Panc1 (cell line): ENCODE results near the gene RNF43. TPM values are rescaled to one million over a fixed set of nuclear protein-coding genes. Genes with fewer than 3 reads are reported as not detected.

Source experiments
- ATAC-seq: fragments of 200-7000 bp; cut with Tn5 transposase; 2 replicates; pipeline ENCODE4 v1.9.1; 2020; ENCODE audit warnings: mild to moderate bottlenecking, moderate library complexity
- BruUV-seq: library from RNA; stranded (reverse); fragments of 400-500 nt; replicated peaks from 2 replicates; lab custom pipeline; 2021; lab: Mats Ljungman, UMichigan
- CTCF ChIA-PET: fragments of 300-600 bp; sonication (Branson Sonifier 250); formaldehyde crosslinking; loops from one replicate; lab custom pipeline; 2022; ENCODE audit warnings: antibody characterized with exemption; lab: Charles Lee
- POLR2A ChIA-PET: fragments of 300-600 bp; sonication (Branson Sonifier 250); formaldehyde crosslinking; loops from one replicate; lab custom pipeline; 2022; ENCODE audit warnings: antibody characterized with exemption; lab: Charles Lee
- DNase-seq: peaks from one replicate; pipeline ENCODE4 v3.0.0-alpha.2; 2010; ENCODE audit warnings: low read depth, low spot score
- H3K27ac ChIP-seq: 2 replicates; pipeline ENCODE4 v1.5.1; 2011; ENCODE audit warnings: mild to moderate bottlenecking, low read length, inconsistent platforms
- H3K27me3 ChIP-seq: fragments of 200-500 bp; sonication (Bioruptor generic); 2 replicates; pipeline ENCODE4 v1.6.0; 2014; ENCODE audit warnings: low read length, inconsistent platforms; ENCODE audit not compliant: control insufficient read depth, insufficient read depth
- H3K36me3 ChIP-seq: fragments of 200-500 bp; sonication (Bioruptor generic); 2 replicates; pipeline ENCODE4 v1.5.1; 2014; ENCODE audit warnings: inconsistent platforms, mild to moderate bottlenecking, low read length, moderate library complexity; ENCODE audit not compliant: control insufficient read depth, insufficient read depth
- H3K4me1 ChIP-seq: 2 replicates; pipeline ENCODE4 v1.5.1; 2011; ENCODE audit warnings: inconsistent platforms, mild to moderate bottlenecking, low read length, moderate library complexity; ENCODE audit not compliant: control insufficient read depth, insufficient read depth
- H3K4me3 ChIP-seq, 2 experiments: 2 replicates each; pipeline ENCODE4 v1.5.1; 2011 to 2012; ENCODE audit warnings: low read depth in 2 of 2, low read length in 2 of 2, mild to moderate bottlenecking in 2 of 2, inconsistent platforms in 1 of 2, moderate library complexity in 1 of 2
- H3K9me3 ChIP-seq: fragments of 200-500 bp; sonication (Bioruptor generic); 2 replicates; pipeline ENCODE4 v1.5.1; 2014; ENCODE audit warnings: low read depth, mild to moderate bottlenecking, inconsistent platforms, low read length, moderate library complexity; ENCODE audit not compliant: control insufficient read depth, insufficient read depth
- POLR2AphosphoS5 ChIP-seq: IDR thresholded peaks from 2 replicates; pipeline ENCODE4 v1.6.1; 2012; ENCODE audit warnings: mild to moderate bottlenecking, low read depth, low read length, moderate library complexity
- SIN3A ChIP-seq: IDR thresholded peaks from 2 replicates; pipeline ENCODE4 v1.6.1; 2012; ENCODE audit warnings: low read depth, mild to moderate bottlenecking, low read length, moderate library complexity, borderline replicate concordance; ENCODE audit not compliant: insufficient read depth
- TCF7L2 ChIP-seq: IDR thresholded peaks from 2 replicates; pipeline ENCODE4 v1.6.1; 2011; ENCODE audit warnings: mild to moderate bottlenecking, low read depth, low read length, inconsistent platforms
- in situ Hi-C: cut with HindIII; loops from 2 replicates; pipeline ENCODE4 v1.10.0; 2016; ENCODE audit warnings: low sequenced_read_pairs, low pct_unique_long_range_greater_than_20kb
- intact Hi-C: fragments of 100-400 bp; cut with micrococcal nuclease; formaldehyde crosslinking; loops from one replicate; pipeline ENCODE4 v1.10.0; 2022; ENCODE audit not compliant: unreplicated experiment
- total RNA-seq: library from RNA; stranded (reverse); gene quantifications from one replicate; pipeline ENCODE4 v1.2.1, GENCODE V29; 2021; ENCODE audit not compliant: unreplicated experiment
- TF ChIP-seq, protein P1 (sequence below): fragments of 450-650 bp; IDR thresholded peaks from 2 replicates; pipeline ENCODE4 v1.5.1; 2017; ENCODE audit warnings: mild to moderate bottlenecking
- TF ChIP-seq, protein P2 (sequence below), 2 experiments: IDR thresholded peaks; 2 replicates each; pipeline ENCODE4 v1.6.1; 2011 to 2012; ENCODE audit warnings: low read depth in 2 of 2, control low read depth in 1 of 2, low read length in 1 of 2, mild to moderate bottlenecking in 1 of 2, moderate library complexity in 1 of 2; ENCODE audit not compliant: insufficient read depth in 1 of 2

Gene RNF43
- total RNA-seq, 1 experiment from 2014 or later = 4.7 TPM

DNA sequence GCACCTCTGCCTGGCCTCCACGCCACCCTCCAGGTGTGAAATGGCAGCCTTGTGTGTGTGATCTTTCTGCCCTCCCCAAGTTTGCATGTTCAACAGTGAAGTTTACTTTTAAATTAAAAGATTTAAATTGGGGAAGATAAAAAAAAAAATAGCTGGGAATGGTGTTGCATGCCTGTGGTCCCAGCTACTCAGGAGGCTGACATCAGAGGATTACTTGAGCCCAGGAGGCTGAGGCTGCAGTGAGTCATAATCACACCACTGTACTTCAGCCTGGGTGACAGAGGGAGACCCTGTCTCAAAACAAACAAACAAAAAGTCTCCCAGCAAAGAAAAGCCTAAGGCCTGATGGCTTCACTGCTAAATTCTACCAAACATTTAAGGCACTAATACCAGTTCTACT is 35.4 kb upstream of the RNF43 start:
- TF ChIP-seq POLR2AphosphoS5 = no peak
- TF ChIP-seq, protein P1, sequence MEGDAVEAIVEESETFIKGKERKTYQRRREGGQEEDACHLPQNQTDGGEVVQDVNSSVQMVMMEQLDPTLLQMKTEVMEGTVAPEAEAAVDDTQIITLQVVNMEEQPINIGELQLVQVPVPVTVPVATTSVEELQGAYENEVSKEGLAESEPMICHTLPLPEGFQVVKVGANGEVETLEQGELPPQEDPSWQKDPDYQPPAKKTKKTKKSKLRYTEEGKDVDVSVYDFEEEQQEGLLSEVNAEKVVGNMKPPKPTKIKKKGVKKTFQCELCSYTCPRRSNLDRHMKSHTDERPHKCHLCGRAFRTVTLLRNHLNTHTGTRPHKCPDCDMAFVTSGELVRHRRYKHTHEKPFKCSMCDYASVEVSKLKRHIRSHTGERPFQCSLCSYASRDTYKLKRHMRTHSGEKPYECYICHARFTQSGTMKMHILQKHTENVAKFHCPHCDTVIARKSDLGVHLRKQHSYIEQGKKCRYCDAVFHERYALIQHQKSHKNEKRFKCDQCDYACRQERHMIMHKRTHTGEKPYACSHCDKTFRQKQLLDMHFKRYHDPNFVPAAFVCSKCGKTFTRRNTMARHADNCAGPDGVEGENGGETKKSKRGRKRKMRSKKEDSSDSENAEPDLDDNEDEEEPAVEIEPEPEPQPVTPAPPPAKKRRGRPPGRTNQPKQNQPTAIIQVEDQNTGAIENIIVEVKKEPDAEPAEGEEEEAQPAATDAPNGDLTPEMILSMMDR = no peak
- TF ChIP-seq TCF7L2 = no peak
- TF ChIP-seq SIN3A = no peak
- TF ChIP-seq, protein P2, sequence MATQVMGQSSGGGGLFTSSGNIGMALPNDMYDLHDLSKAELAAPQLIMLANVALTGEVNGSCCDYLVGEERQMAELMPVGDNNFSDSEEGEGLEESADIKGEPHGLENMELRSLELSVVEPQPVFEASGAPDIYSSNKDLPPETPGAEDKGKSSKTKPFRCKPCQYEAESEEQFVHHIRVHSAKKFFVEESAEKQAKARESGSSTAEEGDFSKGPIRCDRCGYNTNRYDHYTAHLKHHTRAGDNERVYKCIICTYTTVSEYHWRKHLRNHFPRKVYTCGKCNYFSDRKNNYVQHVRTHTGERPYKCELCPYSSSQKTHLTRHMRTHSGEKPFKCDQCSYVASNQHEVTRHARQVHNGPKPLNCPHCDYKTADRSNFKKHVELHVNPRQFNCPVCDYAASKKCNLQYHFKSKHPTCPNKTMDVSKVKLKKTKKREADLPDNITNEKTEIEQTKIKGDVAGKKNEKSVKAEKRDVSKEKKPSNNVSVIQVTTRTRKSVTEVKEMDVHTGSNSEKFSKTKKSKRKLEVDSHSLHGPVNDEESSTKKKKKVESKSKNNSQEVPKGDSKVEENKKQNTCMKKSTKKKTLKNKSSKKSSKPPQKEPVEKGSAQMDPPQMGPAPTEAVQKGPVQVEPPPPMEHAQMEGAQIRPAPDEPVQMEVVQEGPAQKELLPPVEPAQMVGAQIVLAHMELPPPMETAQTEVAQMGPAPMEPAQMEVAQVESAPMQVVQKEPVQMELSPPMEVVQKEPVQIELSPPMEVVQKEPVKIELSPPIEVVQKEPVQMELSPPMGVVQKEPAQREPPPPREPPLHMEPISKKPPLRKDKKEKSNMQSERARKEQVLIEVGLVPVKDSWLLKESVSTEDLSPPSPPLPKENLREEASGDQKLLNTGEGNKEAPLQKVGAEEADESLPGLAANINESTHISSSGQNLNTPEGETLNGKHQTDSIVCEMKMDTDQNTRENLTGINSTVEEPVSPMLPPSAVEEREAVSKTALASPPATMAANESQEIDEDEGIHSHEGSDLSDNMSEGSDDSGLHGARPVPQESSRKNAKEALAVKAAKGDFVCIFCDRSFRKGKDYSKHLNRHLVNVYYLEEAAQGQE (IDR thresholded peaks at IDR 0.05; ENCODE audit: insufficient read depth in 1 of 2, low read depth in 2 of 2, low read length in 1 of 2) = no peak
- no TSS peak for BruUV-seq
- H3K36me3 ChIP-seq = no peaks in the 10 kb centered on the region
- DNase-seq (no peak), ATAC-seq (no peak)
- no peaks in the 10 kb centered on the region for H3K27me3 ChIP-seq
- no peak overlapping the region for H3K4me3 ChIP-seq
- H3K9me3 ChIP-seq = no peaks in the 10 kb centered on the region
- no peak overlapping the region for H3K27ac ChIP-seq
- no peaks in the 10 kb centered on the region for H3K4me1 ChIP-seq
- POLR2A ChIA-PET = no interaction called here
- intact Hi-C loops = no loop called here
- in situ Hi-C loops = no loop called here
- CTCF ChIA-PET = no interaction called here

DNA sequence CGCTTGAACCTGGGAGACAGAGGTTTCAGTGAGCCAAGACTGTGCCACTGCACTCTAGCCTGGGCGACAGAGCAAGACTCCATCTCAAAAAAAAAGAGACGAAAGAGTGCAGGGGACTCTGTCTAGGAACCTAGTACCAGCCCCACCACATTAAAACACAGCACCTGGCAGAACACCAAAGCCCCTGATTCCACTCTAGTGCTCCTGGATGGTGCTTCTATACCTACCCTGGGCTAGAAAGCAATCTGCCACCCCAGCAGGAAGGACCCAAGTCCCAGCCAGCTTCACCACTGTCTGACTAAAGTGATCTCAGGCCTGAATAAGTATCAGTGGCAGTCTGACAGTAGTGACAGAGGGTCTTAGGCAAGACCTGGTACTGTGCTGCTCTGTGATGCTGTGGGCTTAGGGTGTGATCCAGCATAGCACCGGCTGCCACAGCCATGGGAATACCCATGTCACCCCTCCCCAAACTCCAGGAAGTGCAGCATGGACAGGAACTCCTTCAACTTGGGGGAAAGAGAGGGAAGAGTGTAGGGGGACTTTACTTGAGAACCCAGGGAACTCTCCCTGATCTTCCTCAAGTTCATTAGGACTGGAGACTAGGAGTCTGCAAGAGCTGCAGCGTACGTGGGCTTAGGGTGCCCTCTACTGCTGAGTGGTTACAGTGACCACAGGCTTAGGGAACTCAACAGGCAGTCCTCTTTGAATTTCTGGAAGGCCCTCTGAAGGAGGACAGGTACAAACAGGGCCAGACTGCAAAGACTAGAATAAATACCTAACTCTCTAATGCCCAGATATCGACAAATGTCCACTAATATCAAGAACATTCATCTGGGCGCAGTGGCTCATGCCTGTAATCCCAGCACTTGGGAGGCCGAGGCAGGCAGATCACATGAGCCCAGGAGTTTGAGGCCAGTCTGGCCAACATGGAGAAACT is 30.0 kb upstream of the RNF43 start:
- no TSS peak for BruUV-seq
- POLR2A ChIA-PET = no interaction called here
- intact Hi-C loops = loop anchor here (1.0 kb wide), 1 partner anchor 130 kb away; no protein-coding TSS in a partner anchor
- DNase-seq = peak; percentile 71
- H3K4me1 ChIP-seq = no peaks in the 10 kb centered on the region
- no peaks in the 10 kb centered on the region for H3K9me3 ChIP-seq
- CTCF ChIA-PET = interaction anchor here (0.7 to 1.2 kb wide), 2 partner anchors 130 to 131 kb away, joined by 3 to 6 read pairs; no protein-coding TSS in a partner anchor
- H3K4me3 ChIP-seq = no peak overlapping the region
- in situ Hi-C loops = no loop called here
- TF ChIP-seq TCF7L2 (no peak), SIN3A (no peak), POLR2AphosphoS5 (no peak)
- TF ChIP-seq, protein P1 = peak; percentile 80
- TF ChIP-seq, protein P2 (IDR thresholded peaks at IDR 0.05; ENCODE audit: insufficient read depth in 1 of 2, low read depth in 2 of 2, low read length in 1 of 2) = no peak
- H3K27ac ChIP-seq = no peak overlapping the region
- no peaks in the 10 kb centered on the region for H3K36me3 ChIP-seq
- ATAC-seq = peak; percentile 99
- H3K27me3 ChIP-seq = 0 out of 2 replicates have a peak, but pooled peaks cover 2% of the 10 kb centered on the region
